Skin epidermis (tissue), 12 donors: ENCODE data around the gene FOXP1.

Experiments
- H3K27ac ChIP-seq, 21 experiments: fragments of 200-600 bp; sonication (generic) in 11 of 21; one replicate each; pipeline ENCODE4 v1.5.0; 2020; ENCODE audit warnings: mild to moderate bottlenecking in 3 of 21, inconsistent platforms in 2 of 21, moderate library complexity in 2 of 21
- H3K4me3 ChIP-seq, 7 experiments: fragments of 200-600 bp; sonication (generic) in 2 of 7; one replicate each; pipeline ENCODE4 v1.5.0; 2020; ENCODE audit warnings: inconsistent platforms in 2 of 7, mild to moderate bottlenecking in 2 of 7, moderate library complexity in 1 of 7

The FOXP1 gene

GRCh38 chr3:71589132-71589531, 5.6 kb upstream of the FOXP1 start:
- Histone ChIP-seq H3K27ac (no peak overlapping the region), H3K4me3 (no peak overlapping the region)

- no peak overlapping the region for H3K27ac ChIP-seq
These were observed 4.4 kb upstream of the FOXP1 start for GRCh38 chr3:71587958-71588357.

GRCh38 chr3:71586810-71587242, 3.3 kb upstream of the FOXP1 start:
- no peak overlapping the region for H3K27ac ChIP-seq
- H3K4me3 ChIP-seq = no peak overlapping the region

More at GRCh38 chr3:71587958-71588357, 4.4 kb upstream of the FOXP1 start:
- no peak overlapping the region for H3K4me3 ChIP-seq

- peak overlapping the region in 4 of 21 experiments; percentile 0 to 96 (median 52) for H3K27ac ChIP-seq
- H3K4me3 ChIP-seq = no peak overlapping the region
These were observed 2.6 kb upstream of the FOXP1 start for GRCh38 chr3:71585887-71586809.

- peak overlapping the region in 2 of 7 experiments; percentile 59 to 75 for H3K4me3 ChIP-seq
- H3K27ac ChIP-seq = peak overlapping the region in 12 of 21 experiments; percentile 35 to 98 (median 94)
These were observed 1.6 kb upstream of the FOXP1 start for GRCh38 chr3:71585131-71585530.

- Histone ChIP-seq H3K4me3 (peak overlapping the region; percentile 54 to 80 (median 73)), H3K27ac (peak overlapping the region; percentile 64 to 98 (median 93))
These were observed 975 bp upstream of the FOXP1 start for GRCh38 chr3:71584394-71585011.

- H3K4me3 ChIP-seq = peak overlapping the region; percentile 54 to 80 (median 73)
- H3K27ac ChIP-seq = peak overlapping the region; percentile 86 to 98 (median 93)
These were observed 639 bp downstream of the FOXP1 start for GRCh38 chr3:71582612-71583565.

GRCh38 chr3:71582036-71582611, 1.4 kb downstream of the FOXP1 start:
- peak overlapping the region; percentile 82 to 98 (median 93) for H3K27ac ChIP-seq
- peak overlapping the region; percentile 54 to 80 (median 73) for H3K4me3 ChIP-seq

- Histone ChIP-seq H3K27ac (peak overlapping the region; percentile 82 to 98 (median 93)), H3K4me3 (peak overlapping the region; percentile 54 to 80 (median 73))
These were observed 2.0 kb downstream of the FOXP1 start for GRCh38 chr3:71581457-71582035.

GRCh38 chr3:71580636-71581456, 2.7 kb downstream of the FOXP1 start:
- Histone ChIP-seq H3K4me3 (peak overlapping the region; percentile 54 to 80 (median 73)), H3K27ac (peak overlapping the region; percentile 18 to 98 (median 93))

- Histone ChIP-seq H3K4me3 (peak overlapping the region in 1 of 7 experiments; percentile 59), H3K27ac (peak overlapping the region in 14 of 21 experiments; percentile 87 to 96 (median 93))
These were observed 3.6 kb downstream of the FOXP1 start for GRCh38 chr3:71579935-71580406.

- Histone ChIP-seq H3K4me3 (peak overlapping the region in 1 of 7 experiments; percentile 13), H3K27ac (peak overlapping the region in 11 of 21 experiments; percentile 24 to 96 (median 90))
These were observed 4.1 kb downstream of the FOXP1 start for GRCh38 chr3:71579326-71579934.

GRCh38 chr3:71578054-71578751, 5.3 kb downstream of the FOXP1 start:
- peak overlapping the region in 2 of 21 experiments; percentile 21 to 66 for H3K27ac ChIP-seq
- no peak overlapping the region for H3K4me3 ChIP-seq

- peak overlapping the region in 3 of 21 experiments; percentile 31 to 35 (median 31) for H3K27ac ChIP-seq
- no peak overlapping the region for H3K4me3 ChIP-seq
These were observed 6.5 kb downstream of the FOXP1 start for GRCh38 chr3:71577011-71577410.

GRCh38 chr3:71575433-71575832, 8.1 kb downstream of the FOXP1 start:
- Histone ChIP-seq H3K4me3 (no peak overlapping the region), H3K27ac (no peak overlapping the region)

- no peak overlapping the region for H3K27ac ChIP-seq
- no peak overlapping the region for H3K4me3 ChIP-seq
These were observed 10.3 kb downstream of the FOXP1 start for GRCh38 chr3:71573181-71573580.

- no peak overlapping the region for H3K27ac ChIP-seq
These were observed 13.0 kb downstream of the FOXP1 start for GRCh38 chr3:71570546-71570945.

More at GRCh38 chr3:71570546-71570945, 13.0 kb downstream of the FOXP1 start:
- no peak overlapping the region for H3K4me3 ChIP-seq
